Endodermal cell (in vitro differentiated cells): ENCODE results near the gene PYGB. TPM values are rescaled to one million over a fixed set of nuclear protein-coding genes. Genes with fewer than 3 reads are reported as not detected.

Experiments
- DNase-seq: peaks from one replicate; pipeline ENCODE4 v3.0.0-alpha.2; 2017
- H3K27ac ChIP-seq: 2 replicates; pipeline ENCODE4 v1.5.1; 2013; ENCODE audit warnings: mild to moderate bottlenecking, low read depth, low read length, moderate library complexity
- H3K27me3 ChIP-seq: 2 replicates; pipeline ENCODE4 v1.6.1; 2013; ENCODE audit warnings: mild to moderate bottlenecking, low read length, moderate library complexity; ENCODE audit not compliant: insufficient read depth, control insufficient read depth, poor library complexity, severe bottlenecking
- H3K36me3 ChIP-seq: 2 replicates; pipeline ENCODE4 v1.7.0; 2013; ENCODE audit warnings: mild to moderate bottlenecking, low read length, moderate library complexity; ENCODE audit not compliant: control insufficient read depth, insufficient read depth
- H3K4me1 ChIP-seq: one replicate; pipeline ENCODE4 v1.7.0; 2013; ENCODE audit warnings: low read length; ENCODE audit not compliant: control insufficient read depth, insufficient read depth
- H3K4me3 ChIP-seq: 2 replicates; pipeline ENCODE4 v1.5.1; 2013; ENCODE audit warnings: mild to moderate bottlenecking, low read length, moderate library complexity
- H3K9ac ChIP-seq: 2 replicates; pipeline ENCODE4 v1.6.1; 2013; ENCODE audit warnings: mild to moderate bottlenecking, low read length, moderate library complexity; ENCODE audit not compliant: poor library complexity, severe bottlenecking; ENCODE audit errors: extremely low read depth
- H3K9me3 ChIP-seq: 2 replicates; pipeline ENCODE4 v1.6.1; 2013; ENCODE audit warnings: mild to moderate bottlenecking, low read length, moderate library complexity; ENCODE audit not compliant: control insufficient read depth
- H3K27ac Mint-ChIP-seq: 2 replicates; pipeline ENCODE4 v1.8.0; 2020; ENCODE audit warnings: mixed read lengths
- H3K27me3 Mint-ChIP-seq: 2 replicates; pipeline ENCODE4 v1.8.0; 2021; ENCODE audit warnings: mild to moderate bottlenecking, mixed read lengths; ENCODE audit not compliant: insufficient read depth
- H3K36me3 Mint-ChIP-seq: 2 replicates; pipeline ENCODE4 v1.8.0; 2020; ENCODE audit warnings: low read depth, mixed read lengths
- H3K4me1 Mint-ChIP-seq: 2 replicates; pipeline ENCODE4 v1.8.0; 2020; ENCODE audit warnings: mixed read lengths
- H3K4me3 Mint-ChIP-seq: 2 replicates; pipeline ENCODE4 v1.8.0; 2020; ENCODE audit warnings: mild to moderate bottlenecking, moderate library complexity, mixed read lengths
- H3K9me3 Mint-ChIP-seq: 2 replicates; pipeline ENCODE4 v1.8.0; 2020; ENCODE audit warnings: mild to moderate bottlenecking, mixed read lengths
- CTCF ChIP-seq: fragments of 200-600 bp; sonication (generic); conservative IDR thresholded peaks from 2 replicates; pipeline ENCODE4 v1.5.0; 2021; ENCODE audit warnings: antibody characterized with exemption, mild to moderate bottlenecking
- WGBS, 2 experiments: methylation state at CpG; one replicate each; pipeline versions ENCODE4 v1.1.5 to v1.1.7; 2013; ENCODE audit warnings: missing lambda C conversion rate in 2 of 2, mixed read lengths in 1 of 2; ENCODE audit not compliant: insufficient coverage in 1 of 2, insufficient read length in 1 of 2; 5-methylcytosine and 5-hydroxymethylcytosine counted together
- total RNA-seq, 2 donors: library from RNA; stranded (reverse); fragmentation: NEBNext Ultra II Directional in 1 of 2; extraction: Animal tissue kit (Norgen Biotek cat#: 25700) in 1 of 2; gene quantifications; 2 replicates in 1 of 2; 3 replicates in 1 of 2; pipeline ENCODE4 v1.2.1, GENCODE V29; 2021

The PYGB gene
- total RNA-seq, 2 donors from 2014 or later: 59.3 to 66.8 TPM

DNA sequence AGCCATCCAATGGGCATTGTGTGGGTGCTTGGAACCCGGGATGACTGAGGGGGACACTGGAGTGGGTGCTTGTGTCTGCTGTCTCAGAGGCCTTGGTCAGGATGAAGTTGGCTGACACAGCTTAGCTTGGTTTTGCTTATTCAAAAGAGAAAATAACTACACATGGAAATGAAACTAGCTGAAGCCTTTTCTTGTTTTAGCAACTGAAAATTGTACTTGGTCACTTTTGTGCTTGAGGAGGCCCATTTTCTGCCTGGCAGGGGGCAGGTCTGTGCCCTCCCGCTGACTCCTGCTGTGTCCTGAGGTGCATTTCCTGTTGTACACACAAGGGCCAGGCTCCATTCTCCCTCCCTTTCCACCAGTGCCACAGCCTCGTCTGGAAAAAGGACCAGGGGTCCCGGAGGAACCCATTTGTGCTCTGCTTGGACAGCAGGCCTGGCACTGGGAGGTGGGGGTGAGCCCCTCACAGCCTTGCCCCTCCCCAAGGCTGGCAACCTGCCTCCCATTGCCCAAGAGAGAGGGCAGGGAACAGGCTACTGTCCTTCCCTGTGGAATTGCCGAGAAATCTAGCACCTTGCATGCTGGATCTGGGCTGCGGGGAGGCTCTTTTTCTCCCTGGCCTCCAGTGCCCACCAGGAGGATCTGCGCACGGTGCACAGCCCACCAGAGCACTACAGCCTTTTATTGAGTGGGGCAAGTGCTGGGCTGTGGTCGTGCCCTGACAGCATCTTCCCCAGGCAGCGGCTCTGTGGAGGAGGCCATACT, 49.4 kb downstream of the PYGB start:
- DNase-seq: no peak
- Histone ChIP-seq H3K27ac (peak overlapping the region; percentile 24), H3K36me3 (peaks cover 28% of the 10 kb centered on the region), H3K27me3 (no peaks in the 10 kb centered on the region), H3K4me3 (no peak overlapping the region), H3K4me1 (peaks cover 9% of the 10 kb centered on the region), H3K9me3 (no peaks in the 10 kb centered on the region), H3K9ac (no peak overlapping the region)
- Mint-ChIP-seq H3K4me3 (no peak overlapping the region), H3K36me3 (peaks cover 24% of the 10 kb centered on the region), H3K27ac (no peak overlapping the region), H3K9me3 (no peaks in the 10 kb centered on the region), H3K4me1 (peaks cover 11% of the 10 kb centered on the region), H3K27me3 (no peaks in the 10 kb centered on the region)
- TF ChIP-seq CTCF: no peak
- 90 to 94% methylated on average over 5 to 10 of the region's 10 CpGs for WGBS, 2 experiments

DNA sequence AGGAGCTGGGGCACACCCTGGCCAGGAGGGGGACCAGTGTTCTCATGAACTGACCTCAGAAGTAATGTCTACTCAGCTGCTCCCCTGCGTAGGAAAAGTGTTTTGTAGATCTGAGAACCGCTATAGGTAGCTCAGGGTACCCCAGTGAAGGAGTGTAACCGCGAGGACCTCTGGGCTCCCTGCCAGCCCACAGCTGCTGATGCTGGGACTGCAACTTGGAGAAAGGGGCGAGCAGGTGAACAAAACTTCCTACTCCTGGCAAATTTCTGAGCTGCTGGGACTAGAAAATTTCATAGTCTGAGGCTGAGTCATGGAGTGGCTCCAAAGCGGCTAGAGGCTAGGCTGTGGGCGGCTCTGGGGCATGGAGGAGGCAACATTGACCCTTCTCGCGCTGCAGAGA, 51.9 kb downstream of the PYGB start:
- Mint-ChIP-seq H3K4me1 (peaks cover 9% of the 10 kb centered on the region), H3K4me3 (no peak overlapping the region), H3K9me3 (no peaks in the 10 kb centered on the region), H3K36me3 (peaks cover 28% of the 10 kb centered on the region), H3K27ac (no peak overlapping the region), H3K27me3 (no peaks in the 10 kb centered on the region)
- no peak for TF ChIP-seq CTCF
- no peaks in the 10 kb centered on the region for H3K9me3 ChIP-seq
- no peak for DNase-seq
- H3K27ac ChIP-seq: no peak overlapping the region
- WGBS, 2 experiments: 96 to 100% methylated on average over 5 to 9 of the region's 9 CpGs
- no peak overlapping the region for H3K4me3 ChIP-seq
- no peaks in the 10 kb centered on the region for H3K27me3 ChIP-seq
- no peak overlapping the region for H3K9ac ChIP-seq
- H3K4me1 ChIP-seq: peaks cover 5% of the 10 kb centered on the region
- H3K36me3 ChIP-seq: peaks cover 31% of the 10 kb centered on the region

- Histone ChIP-seq H3K36me3 (peaks cover 33% of the 10 kb centered on the region), H3K4me1 (peaks cover 3% of the 10 kb centered on the region), H3K9ac (no peak overlapping the region), H3K27me3 (no peaks in the 10 kb centered on the region), H3K9me3 (no peaks in the 10 kb centered on the region), H3K4me3 (no peak overlapping the region), H3K27ac (no peak overlapping the region)
- 82 to 89% methylated on average over 6 to 13 of the region's 13 CpGs for WGBS, 2 experiments
- H3K27me3 Mint-ChIP-seq: no peaks in the 10 kb centered on the region
- DNase-seq: no peak
- peaks cover 31% of the 10 kb centered on the region for H3K36me3 Mint-ChIP-seq
- H3K27ac Mint-ChIP-seq: no peak overlapping the region
- H3K9me3 Mint-ChIP-seq: no peaks in the 10 kb centered on the region
- no peak for TF ChIP-seq CTCF
- H3K4me1 Mint-ChIP-seq: peaks cover 5% of the 10 kb centered on the region
- no peak overlapping the region for H3K4me3 Mint-ChIP-seq
Measured at GRCh38 chr20:25300496-25301170, 52.7 kb downstream of the PYGB start.
